NCI-H1417 (cell line): ENCODE measurements around the gene TRAPPC1.

Source experiments
- DNase-seq, 3 experiments: peaks; one replicate each; lab custom pipeline; 2025; lab: John Stamatoyannopoulos, UW

TRAPPC1 gene

DNA sequence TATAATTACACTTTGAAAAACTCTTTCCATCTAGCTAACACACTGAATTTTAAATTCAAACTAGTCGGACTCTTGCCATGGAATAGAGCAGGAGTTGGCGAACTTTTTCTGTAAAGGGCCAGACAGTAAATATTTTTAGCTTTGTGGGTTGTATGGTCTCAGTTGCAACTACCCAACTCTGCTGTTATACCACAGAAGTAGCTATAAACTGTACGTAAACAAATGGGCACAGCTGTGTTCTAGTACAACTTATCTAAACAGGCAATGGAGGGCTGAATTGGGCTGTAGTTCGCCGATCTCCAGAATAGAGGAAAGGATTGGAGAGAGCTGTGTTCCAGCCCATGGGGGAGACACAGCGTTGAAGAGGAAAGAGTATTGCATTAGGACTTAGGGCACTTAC lies 9.0 kb upstream of the TRAPPC1 start:
- no peak for DNase-seq

GRCh38 chr17:7940034-7940433 lies 8.3 kb upstream of the TRAPPC1 start:
- no peak for DNase-seq

- no peak for DNase-seq
Observed at GRCh38 chr17:7935859-7936258, 4.1 kb upstream of the TRAPPC1 start.

- DNase-seq, result peak; percentile 12 to 53 (median 30)
Observed at GRCh38 chr17:7932949-7933348, 1.2 kb upstream of the TRAPPC1 start.

DNA sequence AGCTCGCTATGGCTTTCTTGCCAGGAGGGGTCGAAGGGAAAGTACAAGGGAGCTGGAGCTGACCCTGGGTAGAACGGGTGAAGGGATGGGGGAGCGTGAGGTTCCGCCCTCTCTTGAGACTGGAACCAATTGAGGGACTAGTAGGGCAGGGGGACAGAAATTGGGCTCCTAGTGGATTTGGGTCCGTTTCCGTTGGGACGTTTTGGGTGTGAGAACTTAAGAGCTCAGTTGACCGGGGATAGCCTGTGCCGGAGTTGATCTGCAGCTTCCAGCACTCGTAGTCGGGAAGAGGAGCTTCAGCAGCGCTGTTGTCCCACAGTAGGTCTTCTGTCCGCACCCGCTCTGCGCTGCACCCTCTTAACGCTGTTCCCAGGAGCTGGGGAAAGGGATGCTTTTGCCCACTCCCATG lies 741 bp upstream of the TRAPPC1 start:
- peak in 1 of 3 experiments; percentile 51 for DNase-seq

GRCh38 chr17:7930841-7931631 lies 710 bp downstream of the TRAPPC1 start:
- no peak for DNase-seq

DNA sequence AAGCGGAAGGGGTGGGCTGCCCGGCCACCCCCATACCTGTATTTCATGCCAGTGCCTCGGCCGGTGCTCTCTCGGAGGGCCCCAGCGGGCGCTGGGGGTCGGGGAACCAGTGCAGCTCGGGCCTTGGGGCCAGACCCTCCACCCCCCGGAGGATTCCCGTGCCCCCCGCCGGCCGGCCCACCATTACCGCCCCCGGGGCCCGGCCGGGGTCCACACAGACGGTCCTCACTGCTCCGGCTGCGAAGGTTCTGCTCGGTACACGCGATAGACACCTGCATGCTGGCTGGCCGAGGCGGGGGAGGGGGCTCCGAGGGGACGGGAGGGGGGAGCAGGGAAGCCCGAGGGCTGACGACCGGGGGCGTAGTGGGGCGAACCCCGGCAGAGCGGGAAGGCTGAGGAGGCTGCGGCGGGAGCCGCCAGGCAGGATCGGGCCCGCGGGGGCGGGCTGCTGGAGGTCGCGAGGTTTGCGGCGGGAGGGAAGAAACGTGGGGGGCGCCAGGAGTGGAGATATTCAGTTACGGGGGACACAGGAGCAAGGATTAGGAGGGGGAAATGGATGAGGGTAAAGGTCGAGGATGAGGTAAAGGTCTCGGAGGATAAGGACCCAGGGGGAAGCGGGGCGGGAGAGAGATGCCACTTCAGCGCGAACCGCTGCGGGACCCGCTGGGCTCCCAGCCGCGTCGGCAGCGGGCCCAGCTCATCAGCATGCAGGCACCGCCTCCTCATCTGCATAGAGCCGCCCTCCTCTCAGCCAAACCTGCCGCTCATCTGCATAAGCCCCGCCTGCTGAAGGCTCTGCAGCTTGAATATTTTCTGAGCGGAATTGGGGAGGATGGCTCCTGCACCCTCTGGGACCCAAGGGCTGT lies 2.4 kb downstream of the TRAPPC1 start, which contains the start of gene KCNAB3:
Gene KCNAB3, minus strand, starts transcription at position 699 of the 866 bp plus-strand sequence. Its CDS starts 421 bp downstream, at position 278.
- DNase-seq, result no peak

GRCh38 chr17:7927596-7927995 lies 4.2 kb downstream of the TRAPPC1 start:
- no peak for DNase-seq

- peak; percentile 50 to 85 (median 77) for DNase-seq
Observed at GRCh38 chr17:7922845-7923628, 8.7 kb downstream of the TRAPPC1 start.

DNA sequence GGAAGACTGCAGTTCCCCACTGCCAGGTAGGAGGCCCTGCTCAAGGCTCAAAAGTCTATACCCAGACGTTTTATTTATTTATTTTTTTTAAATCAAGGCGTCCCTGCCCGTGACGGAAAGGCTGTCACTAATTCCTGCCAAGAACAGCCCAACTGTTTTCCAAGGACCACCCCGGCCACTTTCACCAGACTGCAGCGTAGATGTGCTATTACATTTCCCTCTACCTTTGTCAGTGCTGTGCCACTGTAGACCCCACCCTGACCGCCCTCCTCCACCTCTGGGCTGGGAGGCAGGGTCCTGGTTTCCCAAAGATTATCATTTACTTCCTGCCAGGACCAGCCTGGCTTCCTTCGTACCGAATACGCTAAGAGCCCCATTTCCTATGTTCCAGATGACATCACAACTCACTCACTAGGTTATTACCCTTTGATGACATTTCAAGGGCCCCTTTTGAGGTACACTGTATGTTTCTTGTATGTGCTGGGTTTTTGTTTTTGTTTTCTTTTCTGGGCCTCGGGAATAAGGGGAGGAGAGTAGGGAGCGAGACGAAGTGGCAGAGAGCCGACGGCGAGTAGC lies 9.4 kb downstream of the TRAPPC1 start:
- no peak for DNase-seq

GRCh38 chr17:7916808-7917207 lies 14.9 kb downstream of the TRAPPC1 start:
- DNase-seq, result peak in 1 of 3 experiments; percentile 32

DNA sequence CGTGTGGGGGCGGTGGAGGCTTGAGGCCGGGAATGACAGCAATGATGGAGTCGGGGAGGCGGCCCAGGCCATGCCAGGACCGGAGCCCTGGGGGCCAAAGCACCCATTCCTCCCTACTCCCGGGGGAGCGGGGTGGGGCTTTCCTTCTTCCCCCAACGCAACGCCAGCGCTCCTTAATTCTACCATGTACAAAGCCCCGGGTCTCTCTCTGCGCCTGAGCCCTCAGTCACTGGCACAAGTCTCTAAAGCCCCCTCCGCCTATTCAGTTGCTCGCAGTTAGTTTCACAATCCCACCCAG lies 15.4 kb downstream of the TRAPPC1 start:
- DNase-seq, result no peak

- DNase-seq, result peak; percentile 88 to 97 (median 94)
Observed at GRCh38 chr17:7915611-7916384, 15.9 kb downstream of the TRAPPC1 start, which contains the start of gene RNF227. Gene RNF227 (minus strand): TSS chr17:7916289. CDS start chr17:7916195, 94 bp downstream.

GRCh38 chr17:7915179-7915610 lies 16.6 kb downstream of the TRAPPC1 start:
- DNase-seq, result peak in 1 of 3 experiments; percentile 15

- peak; percentile 4 to 73 (median 4) for DNase-seq
Observed at GRCh38 chr17:7912927-7913524, 18.7 kb downstream of the TRAPPC1 start.

GRCh38 chr17:7911116-7911515 lies 20.6 kb downstream of the TRAPPC1 start:
- no peak for DNase-seq

GRCh38 chr17:7910711-7911110 lies 21.0 kb downstream of the TRAPPC1 start:
- no peak for DNase-seq

- DNase-seq, result no peak
Observed at GRCh38 chr17:7910281-7910680, 21.5 kb downstream of the TRAPPC1 start.

DNA sequence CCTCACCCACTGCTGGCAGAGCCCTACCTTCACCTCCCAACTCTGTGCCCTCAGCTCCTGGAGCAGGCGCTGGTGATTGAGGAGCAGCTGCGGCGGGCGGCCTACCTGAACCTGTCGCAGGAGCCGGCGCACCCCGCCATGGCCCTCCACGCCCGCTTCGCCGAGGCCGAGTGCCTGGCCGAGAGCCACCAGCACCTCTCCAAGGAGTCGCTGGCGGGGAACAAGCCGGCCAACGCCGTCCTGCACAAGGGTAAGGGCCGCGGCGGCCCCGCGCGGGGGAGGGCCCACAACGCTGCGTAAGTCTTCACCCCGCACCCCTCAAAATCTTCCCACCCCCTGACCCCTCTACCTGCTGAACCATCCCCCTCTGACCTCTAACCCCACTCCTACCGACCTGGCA lies 22.7 kb downstream of the TRAPPC1 start:
- DNase-seq, result no peak
